HG03108 (cell line): ENCODE measurements around the gene C1QTNF1.

ENCODE experiments used
- ATAC-seq: cut with Tn5 transposase; IDR thresholded peaks from one replicate; pipeline ENCODE4 v1.9.1; 2021; ENCODE audit warnings: moderate library complexity; ENCODE audit not compliant: unreplicated experiment

Gene C1QTNF1

GRCh38 chr17:79038545-79039135, 14.7 kb downstream of the C1QTNF1 start:
- ATAC-seq: no peak

- ATAC-seq: no peak
Measured at GRCh38 chr17:79039171-79039570, 15.2 kb downstream of the C1QTNF1 start.

- ATAC-seq: no peak
Measured at GRCh38 chr17:79039886-79040285, 15.9 kb downstream of the C1QTNF1 start.

- no peak for ATAC-seq
Measured at GRCh38 chr17:79041041-79041570, 17.1 kb downstream of the C1QTNF1 start.

GRCh38 chr17:79041723-79042420, 17.9 kb downstream of the C1QTNF1 start:
- no peak for ATAC-seq

- ATAC-seq: no peak
Measured at GRCh38 chr17:79042421-79043190, 18.6 kb downstream of the C1QTNF1 start.

- no peak for ATAC-seq
Measured at GRCh38 chr17:79043191-79043930, 19.4 kb downstream of the C1QTNF1 start.

GRCh38 chr17:79043931-79044320, 20.0 kb downstream of the C1QTNF1 start:
- no peak for ATAC-seq

GRCh38 chr17:79044462-79044861, 20.5 kb downstream of the C1QTNF1 start:
- ATAC-seq: no peak

- no peak for ATAC-seq
Measured at GRCh38 chr17:79045001-79045729, 21.2 kb downstream of the C1QTNF1 start.

- no peak for ATAC-seq
Measured at GRCh38 chr17:79045842-79046196, 21.9 kb downstream of the C1QTNF1 start.

- no peak for ATAC-seq
Measured at GRCh38 chr17:79046197-79046915, 22.4 kb downstream of the C1QTNF1 start.

GRCh38 chr17:79046916-79047280, 22.9 kb downstream of the C1QTNF1 start:
- no peak for ATAC-seq

- no peak for ATAC-seq
Measured at GRCh38 chr17:79047291-79047920, 23.4 kb downstream of the C1QTNF1 start.

GRCh38 chr17:79047923-79048825, 24.2 kb downstream of the C1QTNF1 start:
- no peak for ATAC-seq

GRCh38 chr17:79048826-79049755, 25.1 kb downstream of the C1QTNF1 start:
- no peak for ATAC-seq

GRCh38 chr17:79049821-79050220, 25.9 kb downstream of the C1QTNF1 start:
- ATAC-seq: no peak
